K562 (cell line): Measurements from ENCODE around the gene GJB4. TPM values are rescaled to one million over a fixed set of nuclear protein-coding genes. Genes with fewer than 3 reads are reported as not detected.

Experiments used
- ATAC-seq: fragments of 200-7000 bp; cut with Tn5 transposase; 3 replicates; pipeline ENCODE4 v1.9.1; 2020; ENCODE audit warnings: moderate library complexity
- BruUV-seq: library from RNA; stranded (reverse); fragments of 400-500 nt; replicated peaks from 2 replicates; lab custom pipeline; 2021; lab: Mats Ljungman, UMichigan
- CTCF ChIA-PET: fragments of 300-600 bp; formaldehyde crosslinking; extraction: SDS; loops from one replicate; lab custom pipeline; 2021; ENCODE audit warnings: low intra/inter-chr PET ratio; lab: Yijun Ruan, JAX
- POLR2A ChIA-PET: fragments of 300-600, 350-650 bp; sonication (Branson Sonifier 250); formaldehyde crosslinking; extraction: SDS; loops from one replicate; lab custom pipeline; 2021; ENCODE audit warnings: antibody characterized with exemption, inconsistent platforms; lab: Yijun Ruan, JAX
- DNase-seq, 4 experiments: peaks; one replicate each; pipeline versions ENCODE4 v3.0.0 to v3.0.0-alpha.2; 2011 to 2018; ENCODE audit warnings: low spot score in 3 of 4, mixed read lengths in 3 of 4; ENCODE audit errors: extremely low read depth in 1 of 4
- FAIRE-seq: peaks from 2 replicates; lab custom pipeline; 2011; peaks lifted over from hg19 to GRCh38; lab: Jason Lieb, UNC
- H2AFZ ChIP-seq: 2 replicates; pipeline ENCODE4 v1.6.0; 2011; ENCODE audit warnings: low read depth, low read length, control low read depth, inconsistent platforms
- H3K27ac ChIP-seq: fragments of 200-600 bp; 3 replicates; pipeline ENCODE4 v1.8.0; 2011; ENCODE audit warnings: low read depth, mild to moderate bottlenecking, control low read depth, inconsistent platforms, low read length, moderate library complexity, mixed read lengths; ENCODE audit errors: extremely low read depth
- H3K27me3 ChIP-seq, 2 experiments: fragments of 300-600 bp in 1 of 2; 2 replicates in 1 of 2; 3 replicates in 1 of 2; pipeline versions ENCODE4 v1.6.0 to v1.8.0; 2011; ENCODE audit warnings: inconsistent platforms in 2 of 2, low read length in 2 of 2, mild to moderate bottlenecking in 1 of 2, mixed read lengths in 1 of 2, moderate library complexity in 1 of 2; ENCODE audit not compliant: control insufficient read depth in 2 of 2, insufficient read depth in 2 of 2
- H3K36me3 ChIP-seq: fragments of 300-600 bp; 3 replicates; pipeline ENCODE4 v1.8.0; 2011; ENCODE audit warnings: mild to moderate bottlenecking, low read length, inconsistent platforms; ENCODE audit not compliant: control insufficient read depth, insufficient read depth
- H3K4me1 ChIP-seq, 2 experiments: fragments of 200-600 bp in 1 of 2; replicated peaks in 1 of 2; 2 replicates in 1 of 2; 3 replicates in 1 of 2; pipeline versions ENCODE4 v1.5.1 to v1.8.0; 2011; ENCODE audit warnings: inconsistent platforms in 2 of 2, low read length in 2 of 2, mild to moderate bottlenecking in 1 of 2, mixed read lengths in 1 of 2, moderate library complexity in 1 of 2; ENCODE audit not compliant: control insufficient read depth in 2 of 2, insufficient read depth in 2 of 2
- H3K4me2 ChIP-seq: 2 replicates; pipeline ENCODE4 v1.6.1; 2011; ENCODE audit warnings: low read length, control low read depth, inconsistent platforms, mixed read lengths; ENCODE audit not compliant: insufficient read depth
- H3K4me3 ChIP-seq: fragments of 200-600 bp; sonication (generic), shearing (Covaris generic); 2 replicates; pipeline ENCODE4 v1.5.1; 2016; ENCODE audit warnings: control low read depth, inconsistent platforms
- H3K79me2 ChIP-seq: fragments of 200-600 bp; 3 replicates; pipeline ENCODE4 v1.8.0; 2011; ENCODE audit warnings: low read length, inconsistent platforms; ENCODE audit not compliant: control insufficient read depth, insufficient read depth
- H3K9ac ChIP-seq, 2 experiments: 2 replicates each; pipeline versions ENCODE4 v1.6.0 to v1.6.1; 2011; ENCODE audit warnings: low read depth in 2 of 2, low read length in 2 of 2, control low read depth in 1 of 2, inconsistent platforms in 1 of 2, mild to moderate bottlenecking in 1 of 2, mixed read lengths in 1 of 2; ENCODE audit not compliant: insufficient read depth in 1 of 2
- H3K9me1 ChIP-seq: one replicate; pipeline ENCODE4 v1.6.0; 2011; ENCODE audit warnings: inconsistent platforms, mild to moderate bottlenecking, low read length, moderate library complexity; ENCODE audit not compliant: control insufficient read depth, insufficient read depth
- H3K9me3 ChIP-seq: replicated peaks from 2 replicates; pipeline ENCODE4 v1.5.1; 2011; ENCODE audit warnings: low read depth, low read length, inconsistent platforms; ENCODE audit not compliant: control insufficient read depth, insufficient read depth
- H4K20me1 ChIP-seq: replicated peaks from 2 replicates; pipeline ENCODE4 v1.6.1; 2011; ENCODE audit warnings: low read length, inconsistent platforms, mixed read lengths; ENCODE audit not compliant: control insufficient read depth, insufficient read depth
- MAZ ChIP-seq, 2 experiments: fragments of 450-650 bp in 1 of 2; sonication (generic) in 1 of 2; formaldehyde crosslinking; IDR thresholded peaks in 1 of 2; conservative IDR thresholded peaks in 1 of 2; 2 replicates each; pipeline versions ENCODE4 v1.4.0 to v1.5.0; 2020; ENCODE audit warnings: mild to moderate bottlenecking in 1 of 2, missing genetic modification reagents in 1 of 2
- PHB ChIP-seq: fragments of 250-450 bp; sonication (Bioruptor Pico); IDR thresholded peaks from 2 replicates; pipeline ENCODE4 v1.5.0; 2021
- REST ChIP-seq, 2 experiments: fragments of 450-650 bp; formaldehyde crosslinking in 1 of 2; IDR thresholded peaks; 2 replicates each; pipeline versions ENCODE4 v1.4.0 to v1.6.1; 2014 to 2020; ENCODE audit warnings: mild to moderate bottlenecking in 2 of 2, borderline replicate concordance in 1 of 2, low read depth in 1 of 2
- SFPQ ChIP-seq: fragments of 200-400 bp; formaldehyde crosslinking; IDR thresholded peaks from 2 replicates; pipeline ENCODE4 v1.6.1; 2017; ENCODE audit warnings: mild to moderate bottlenecking, low read depth, low read length, moderate library complexity
- SMC3 ChIP-seq: conservative IDR thresholded peaks from 2 replicates; pipeline ENCODE4 v1.6.1; 2011; ENCODE audit warnings: low read depth, low read length, improper control_type of control experiment; ENCODE audit not compliant: insufficient read depth
- ZNF740 ChIP-seq, 3 experiments: fragments of 200-800 bp in 1 of 3; sonication (Bioruptor generic) in 1 of 3; sonication (generic) in 1 of 3; formaldehyde crosslinking in 1 of 3; IDR thresholded peaks; 2 replicates each; pipeline versions ENCODE4 v1.6.1 to v1.8.0; 2016 to 2022; ENCODE audit warnings: mild to moderate bottlenecking in 2 of 3, missing compliant biosample characterization in 2 of 3, missing genetic modification characterization in 2 of 3, missing genetic modification reagents in 1 of 3
- WGBS: fragments of 100-300 bp; shearing (Covaris generic); methylation state at CpG from one replicate; pipeline ENCODE4 v1.1.6; 2016; ENCODE audit warnings: low coverage, mixed read lengths; ENCODE audit not compliant: insufficient coverage; ENCODE audit errors: missing lambda C conversion rate; 5-methylcytosine and 5-hydroxymethylcytosine counted together
- in situ Hi-C: fragments of 300-500 bp; cut with MboI; formaldehyde crosslinking; loops from 4 replicates; pipeline ENCODE4 v1.15.0; 2018; ENCODE audit warnings: inconsistent platforms, mixed read lengths
- intact Hi-C: fragments of 100-400 bp; cut with micrococcal nuclease; formaldehyde crosslinking; loops from 2 replicates; pipeline ENCODE4 v1.14.2; 2022
- polyA plus RNA-seq, 8 experiments: library from polyadenylated mRNA; depleted of rRNA in 4 of 8; stranded (reverse) in 5 of 8; unstranded in 3 of 8; fragments of >200 nt; fragmentation: Nextera tagmentation in 2 of 8; fragmentation: Illumina TruSeq in 1 of 8; extraction: Ambion mirVana in 2 of 8; extraction: Trizol in 1 of 8; gene quantifications; 2 replicates each; pipeline versions ENCODE4 v1.2.1 to v1.2.3, GENCODE V29; 2011 to 2014; ENCODE audit warnings: inconsistent platforms in 1 of 8, missing spikeins in 1 of 8
- total RNA-seq, 7 experiments: library from RNA; depleted of rRNA in 6 of 7; stranded (reverse); fragments of >200 nt in 6 of 7; fragmentation: Illumina TruSeq in 2 of 7; extraction: Trizol in 2 of 7; gene quantifications; 2 replicates each; pipeline versions ENCODE4 v1.2.1 to v1.2.3, GENCODE V29; 2011 to 2021; ENCODE audit warnings: low replicate concordance in 1 of 7

GJB4 gene
- total and polyA plus RNA-seq, 9 of the 15 experiments (the other 6 are each of a cell fraction or from before 2014, with no cell fraction given), result 0.03 TPM; not detected in 8

GRCh38 chr1:34742667-34743270 is 16.8 kb upstream of the GJB4 start:
- Histone ChIP-seq H3K9ac (no peak overlapping the region), H4K20me1 (peaks cover 11% of the 10 kb centered on the region), H3K27ac (no peak overlapping the region), H3K4me1 (no peaks in the 10 kb centered on the region), H3K79me2 (no peaks in the 10 kb centered on the region), H3K9me1 (no peaks in the 10 kb centered on the region), H3K36me3 (no peaks in the 10 kb centered on the region), H3K4me2 (no peak overlapping the region), H3K9me3 (no peaks in the 10 kb centered on the region), H2AFZ (no peak overlapping the region), H3K27me3 (peaks cover 8 to 43% of the 10 kb centered on the region in 2 experiments; a peak in 4 of 5 replicates), H3K4me3 (no peak overlapping the region)
- intact Hi-C loops (loop anchor here (2.0 to 5.0 kb wide), 2 partner anchors 280 to 1110 kb away; no protein-coding TSS in a partner anchor), in situ Hi-C loops (loop anchor here (10.0 kb wide), 1 partner anchor 1108 kb away; no protein-coding TSS in a partner anchor)
- ATAC-seq (peak; percentile 99), DNase-seq (peak; percentile 85 to 95 (median 91)), FAIRE-seq (peak; percentile 91)
- no TSS peak for BruUV-seq
- ChIA-PET CTCF (interaction anchor here (0.7 to 1.9 kb wide), 4 partner anchors 282 to 1110 kb away, joined by 3 to 12 read pairs (median 4); no protein-coding TSS in a partner anchor), POLR2A (interaction anchor here (0.6 to 1.1 kb wide), 4 partner anchors 9 to 827 kb away, joined by 3 read pairs; no protein-coding TSS in a partner anchor)
- WGBS, result 1% methylated on average over 16 of the region's 16 CpGs
- TF ChIP-seq REST (IDR thresholded peaks at IDR 0.05; ENCODE audit: borderline replicate concordance) (peak; percentile 68), REST (CRISPR knock-in tag; IDR thresholded peaks at IDR 0.05; ENCODE audit: low read depth) (no peak), SFPQ (no peak), PHB (no peak), MAZ (CRISPR knock-in tag; conservative IDR thresholded peaks at IDR 0.05 in 1 of 2, IDR thresholded peaks at IDR 0.05 in 1 of 2) (0 out of 4 replicates have a peak, but pooled peaks of 1 of the 2 experiments have one; percentile 15), ZNF740 (CRISPR knock-in tag; IDR thresholded peaks at IDR 0.05) (no peak), ZNF740 (tag; IDR thresholded peaks at IDR 0.05) (no peak), SMC3 (peak; percentile 87)
